H1 (cell line): ENCODE measurements around the gene CAPN11. TPM values are rescaled to one million over a fixed set of nuclear protein-coding genes. Genes with fewer than 3 reads are reported as not detected.
A peak's percentile ranks its signal among the peaks of the same experiment; 100 is the strongest.

Source experiments
- CTCF ChIA-PET: fragments of 300-600 bp; sonication (Branson Sonifier 250); formaldehyde crosslinking; loops from one replicate; lab custom pipeline; 2021; ENCODE audit not compliant: partially characterized antibody; lab: Charles Lee
- POLR2A ChIA-PET: fragments of 300-600 bp; sonication (Branson Sonifier 250); formaldehyde crosslinking; loops from one replicate; lab custom pipeline; 2021; ENCODE audit warnings: inconsistent platforms; ENCODE audit not compliant: partially characterized antibody; lab: Charles Lee
- DNase-seq, 2 experiments: peaks; one replicate each; pipeline versions ENCODE4 v3.0.0 to v3.0.0-alpha.2; 2010 to 2022; ENCODE audit warnings: low spot score in 2 of 2, low read depth in 1 of 2, mixed read lengths in 1 of 2
- FAIRE-seq: peaks from 2 replicates; lab custom pipeline; 2011; peaks lifted over from hg19 to GRCh38; lab: Jason Lieb, UNC
- H2AFZ ChIP-seq: 2 replicates; pipeline ENCODE4 v1.8.1; 2012; ENCODE audit warnings: low read length, inconsistent platforms
- H2AK5ac ChIP-seq: 2 replicates; pipeline ENCODE4 v1.6.1; 2013; ENCODE audit warnings: low read depth, low read length
- H2BK120ac ChIP-seq: replicated peaks from 2 replicates; pipeline ENCODE3; 2013; ENCODE audit warnings: low read depth, low read length, inconsistent platforms
- H2BK12ac ChIP-seq: 2 replicates; pipeline ENCODE4 v1.6.1; 2013; ENCODE audit warnings: low read depth, low read length
- H2BK15ac ChIP-seq: 2 replicates; pipeline ENCODE4 v1.6.1; 2013; ENCODE audit warnings: low read length
- H2BK20ac ChIP-seq: 2 replicates; pipeline ENCODE4 v1.6.1; 2013; ENCODE audit warnings: low read length
- H2BK5ac ChIP-seq: 2 replicates; pipeline ENCODE4 v1.6.1; 2013; ENCODE audit warnings: low read depth, low read length
- H3K14ac ChIP-seq: 2 replicates; pipeline ENCODE4 v1.6.1; 2013; ENCODE audit warnings: inconsistent platforms; ENCODE audit not compliant: insufficient read length
- H3K18ac ChIP-seq: 2 replicates; pipeline ENCODE4 v1.6.1; 2013; ENCODE audit warnings: low read length; ENCODE audit errors: extremely low read depth
- H3K23ac ChIP-seq: 2 replicates; pipeline ENCODE4 v1.6.1; 2013; ENCODE audit warnings: inconsistent platforms; ENCODE audit not compliant: insufficient read length
- H3K23me2 ChIP-seq: 2 replicates; pipeline ENCODE4 v1.6.1; 2013; ENCODE audit warnings: low read depth, low read length
- H3K27ac ChIP-seq: 2 replicates; pipeline ENCODE4 v1.6.1; 2011; ENCODE audit warnings: low read depth, low read length, inconsistent platforms
- H3K27me3 ChIP-seq, 4 experiments: replicated peaks in 1 of 4; 1 replicate in 1 of 4; 2 replicates in 3 of 4; pipeline versions ENCODE4 v1.6.1 to v1.8.1; 2011 to 2013; ENCODE audit warnings: low read length in 3 of 4, mild to moderate bottlenecking in 3 of 4, inconsistent platforms in 2 of 4, mixed read lengths in 2 of 4, moderate library complexity in 1 of 4; ENCODE audit not compliant: control insufficient read depth in 3 of 4, insufficient read depth in 3 of 4; ENCODE audit errors: extremely low read depth in 1 of 4
- H3K36me3 ChIP-seq, 4 experiments: 2 replicates each; pipeline versions ENCODE4 v1.6.1 to v1.8.1; 2011 to 2013; ENCODE audit warnings: mild to moderate bottlenecking in 4 of 4, low read length in 3 of 4, moderate library complexity in 2 of 4, control low read depth in 1 of 4, inconsistent platforms in 1 of 4; ENCODE audit not compliant: insufficient read depth in 4 of 4, control insufficient read depth in 2 of 4
- H3K4ac ChIP-seq: replicated peaks from 2 replicates; pipeline ENCODE3; 2013; ENCODE audit warnings: low read length, low read depth, mixed read lengths, inconsistent platforms; ENCODE audit not compliant: insufficient read length
- H3K4me1 ChIP-seq, 4 experiments: replicated peaks in 1 of 4; 1 replicate in 1 of 4; 2 replicates in 3 of 4; pipeline versions ENCODE4 v1.6.1 to v1.8.1; 2011 to 2013; ENCODE audit warnings: low read length in 3 of 4, inconsistent platforms in 2 of 4, mixed read lengths in 1 of 4; ENCODE audit not compliant: insufficient read depth in 4 of 4, control insufficient read depth in 3 of 4
- H3K4me2 ChIP-seq, 2 experiments: 2 replicates each; pipeline versions ENCODE4 v1.6.1 to v1.8.1; 2011 to 2013; ENCODE audit warnings: low read depth in 2 of 2, low read length in 2 of 2, control low read depth in 1 of 2, inconsistent platforms in 1 of 2, mild to moderate bottlenecking in 1 of 2; ENCODE audit not compliant: insufficient read depth in 1 of 2
- H3K4me3 ChIP-seq, 4 experiments: fragments of 200-600, 300-600 bp in 1 of 4; sonication (generic), shearing (Covaris generic), sonication (Bioruptor Twin) in 1 of 4; 2 replicates each; pipeline versions ENCODE4 v1.5.1 to v1.8.1; 2011 to 2016; ENCODE audit warnings: low read length in 4 of 4, low read depth in 3 of 4, control low read depth in 2 of 4, inconsistent platforms in 2 of 4, mild to moderate bottlenecking in 2 of 4, mixed read lengths in 1 of 4, moderate library complexity in 1 of 4; ENCODE audit not compliant: insufficient read depth in 2 of 4; ENCODE audit errors: extremely low read depth in 1 of 4
- H3K56ac ChIP-seq: replicated peaks from 2 replicates; pipeline ENCODE3; 2013; ENCODE audit warnings: low read depth, mild to moderate bottlenecking, mixed read lengths, low read length, inconsistent platforms; ENCODE audit not compliant: insufficient read length
- H3K79me1 ChIP-seq: 2 replicates; pipeline ENCODE4 v1.6.1; 2013; ENCODE audit warnings: low read depth, low read length, control low read depth
- H3K79me2 ChIP-seq, 2 experiments: 2 replicates each; pipeline versions ENCODE4 v1.6.1 to v1.8.1; 2012 to 2013; ENCODE audit warnings: low read length in 2 of 2, mild to moderate bottlenecking in 2 of 2, inconsistent platforms in 1 of 2; ENCODE audit not compliant: insufficient read depth in 2 of 2, control insufficient read depth in 1 of 2
- H3K9ac ChIP-seq, 4 experiments: replicated peaks in 1 of 4; 1 replicate in 1 of 4; 2 replicates in 3 of 4; pipeline versions ENCODE4 v1.6.1 to v1.8.1; 2011 to 2013; ENCODE audit warnings: low read depth in 3 of 4, low read length in 3 of 4, control low read depth in 2 of 4, mild to moderate bottlenecking in 2 of 4, moderate library complexity in 2 of 4, inconsistent platforms in 1 of 4; ENCODE audit errors: extremely low read depth in 1 of 4
- H3K9me3 ChIP-seq, 2 experiments: 2 replicates each; pipeline versions ENCODE4 v1.6.1 to v1.8.1; 2012 to 2013; ENCODE audit warnings: mild to moderate bottlenecking in 2 of 2, moderate library complexity in 2 of 2, control low read depth in 1 of 2, inconsistent platforms in 1 of 2, low read depth in 1 of 2, low read length in 1 of 2, mixed read lengths in 1 of 2; ENCODE audit not compliant: insufficient read depth in 2 of 2
- H4K20me1 ChIP-seq, 2 experiments: replicated peaks in 1 of 2; 2 replicates each; pipeline versions ENCODE3 to v1.8.1; 2011 to 2013; ENCODE audit warnings: inconsistent platforms in 2 of 2, low read length in 2 of 2, mild to moderate bottlenecking in 1 of 2; ENCODE audit not compliant: insufficient read depth in 2 of 2, control insufficient read depth in 1 of 2
- H4K5ac ChIP-seq: 2 replicates; pipeline ENCODE4 v1.6.1; 2013; ENCODE audit warnings: low read length, low read depth, mixed read lengths, inconsistent platforms; ENCODE audit not compliant: insufficient read length
- H4K8ac ChIP-seq: 2 replicates; pipeline ENCODE4 v1.8.0; 2013; ENCODE audit warnings: mild to moderate bottlenecking, moderate library complexity, low read length, inconsistent platforms; ENCODE audit not compliant: insufficient read depth; ENCODE audit errors: extremely low read depth
- H4K91ac ChIP-seq: replicated peaks from 2 replicates; pipeline ENCODE3; 2013; ENCODE audit warnings: low read length, mixed read lengths, inconsistent platforms; ENCODE audit not compliant: insufficient read length
- ASH2L ChIP-seq: fragments of 200-600, 300-600 bp; sonication (generic); IDR thresholded peaks from one replicate; pipeline ENCODE4 v1.7.1; 2017; ENCODE audit warnings: low read length
- CREB1 ChIP-seq: IDR thresholded peaks from 2 replicates; pipeline ENCODE4 v1.6.1; 2012; ENCODE audit warnings: inconsistent platforms
- E2F6 ChIP-seq: IDR thresholded peaks from 2 replicates; pipeline ENCODE4 v1.6.1; 2012; ENCODE audit warnings: inconsistent platforms
- KDM5A ChIP-seq: fragments of 200-600 bp; IDR thresholded peaks from 2 replicates; pipeline ENCODE4 v1.7.1; 2012; ENCODE audit warnings: mild to moderate bottlenecking, low read length, inconsistent platforms, mixed read lengths
- MAX ChIP-seq: IDR thresholded peaks from 2 replicates; pipeline ENCODE4 v1.6.1; 2012; ENCODE audit warnings: inconsistent platforms
- POLR2A ChIP-seq, 2 experiments: IDR thresholded peaks; 1 replicate in 1 of 2; 2 replicates in 1 of 2; pipeline ENCODE4 v1.6.1; 2011; ENCODE audit warnings: low read depth in 2 of 2, low read length in 2 of 2, mild to moderate bottlenecking in 2 of 2; ENCODE audit errors: control extremely low read depth in 1 of 2
- WGBS, 2 experiments: shearing (Covaris generic) in 1 of 2; methylation state at CpG; one replicate each; pipeline versions ENCODE4 v1.1.6 to v1.1.7; 2013 to 2015; ENCODE audit warnings: low lambda C conversion rate in 2 of 2, mixed read lengths in 2 of 2, inconsistent platforms in 1 of 2, low coverage in 1 of 2, missing lambda C conversion rate in 1 of 2; ENCODE audit not compliant: insufficient replicate concordance in 2 of 2, insufficient coverage in 1 of 2, insufficient read length in 1 of 2; ENCODE audit errors: extremely low coverage in 1 of 2, missing lambda C conversion rate in 1 of 2; 5-methylcytosine and 5-hydroxymethylcytosine counted together
- polyA plus RNA-seq, 7 experiments: library from polyadenylated mRNA; depleted of rRNA in 3 of 7; stranded (reverse) in 5 of 7; unstranded in 2 of 7; fragments of >200 nt in 5 of 7; fragments of 200-250 nt in 2 of 7; gene quantifications; 1 replicate in 5 of 7; 2 replicates in 1 of 7; 4 replicates in 1 of 7; pipeline versions ENCODE4 v1.2.1 to v1.2.3, GENCODE V29; 2011 to 2013; ENCODE audit warnings: missing spikeins in 2 of 7, mixed read lengths in 2 of 7
- total RNA-seq: library from RNA; stranded (reverse); fragmentation: NEBNext Ultra II Directional; extraction: Animal tissue kit (Norgen Biotek cat#: 25700); gene quantifications from 2 replicates; pipeline ENCODE4 v1.2.1, GENCODE V29; 2021

Gene CAPN11
- total and polyA plus RNA-seq, 2 of the 8 experiments (the other 6 are each of a cell fraction or from before 2014, with no cell fraction given): 0.95 to 0.97 TPM

GRCh38 chr6:44217332-44218143 is 58.9 kb downstream of the CAPN11 start:
- POLR2A ChIA-PET: interaction anchor here (0.6 to 21.0 kb wide), 15 partner anchors 12 to 48 kb away, joined by 3 to 477 read pairs (median 6); partner anchors contain the start of gene HSP90AB1
- 40% methylated on average over 16 of the region's 16 CpGs; no CpG with 5 or more reads in 1 of the 2 experiments for WGBS, 2 experiments
- peak overlapping the region; percentile 75 to 80 for H3K4me2 ChIP-seq

More at GRCh38 chr6:44217332-44218143, 58.9 kb downstream of the CAPN11 start:
- no peak overlapping the region for H4K8ac ChIP-seq
- no peaks in the 10 kb centered on the region for H4K20me1 ChIP-seq
- peak overlapping the region; percentile 13; the same call in 1 of the 2 replicates for H3K27ac ChIP-seq
- H3K14ac ChIP-seq: no peak overlapping the region
- no peak overlapping the region for H2AFZ ChIP-seq
- peak overlapping the region; percentile 82 for H3K18ac ChIP-seq
- H2BK15ac ChIP-seq: peak overlapping the region; percentile 82
- no peaks in the 10 kb centered on the region; the same call in 1 of the 2 replicates for H3K23me2 ChIP-seq
- H3K27me3 ChIP-seq: no peaks in the 10 kb centered on the region
- no peaks in the 10 kb centered on the region for H3K9me3 ChIP-seq
- H3K4me1 ChIP-seq: peaks cover 22 to 43% (median 26%) of the 10 kb centered on the region in 4 experiments
- TF ChIP-seq KDM5A (no peak), E2F6 (peak; percentile 96), CREB1 (no peak), POLR2A (IDR thresholded peaks at IDR 0.05; ENCODE audit: control extremely low read depth in 1 of 2, low read depth in 2 of 2, low read length in 2 of 2) (0 out of 3 replicates have a peak, but pooled peaks of 1 of the 2 experiments have one; percentile 7), ASH2L (peak; percentile 25), MAX (peak; percentile 92)
- peak overlapping the region; percentile 93; the same call in 1 of the 2 replicates for H2AK5ac ChIP-seq
- peak overlapping the region; percentile 55 for H3K4ac ChIP-seq
- H3K23ac ChIP-seq: no peak overlapping the region
- H2BK12ac ChIP-seq: peak overlapping the region; percentile 92
- peak overlapping the region; percentile 94 for H2BK20ac ChIP-seq
- no peak for FAIRE-seq
- H3K56ac ChIP-seq: no peak overlapping the region
- H4K91ac ChIP-seq: peak overlapping the region; percentile 95
- peak overlapping the region; percentile 35 for H2BK120ac ChIP-seq
- DNase-seq: peak in 1 of 2 experiments; percentile 71
- peak overlapping the region in 2 of 4 experiments; percentile 5 to 58; a peak in 4 of 8 replicates for H3K4me3 ChIP-seq
- CTCF ChIA-PET: interaction anchor here (0.6 to 2.3 kb wide), 6 partner anchors 17 to 83 kb away, joined by 3 to 18 read pairs (median 6); partner anchors contain the start of gene HSP90AB1
- H3K9ac ChIP-seq: peak overlapping the region in 2 of 4 experiments; percentile 12 to 32; a peak in 3 of 7 replicates
- H3K79me2 ChIP-seq: no peaks in the 10 kb centered on the region
- H3K79me1 ChIP-seq: no peaks in the 10 kb centered on the region; the same call in 1 of the 2 replicates
- no peaks in the 10 kb centered on the region for H3K36me3 ChIP-seq
- peak overlapping the region; percentile 14 for H4K5ac ChIP-seq
- H2BK5ac ChIP-seq: peak overlapping the region; percentile 82; the same call in 1 of the 2 replicates
